Stimulated activated CD4-positive, alpha-beta T cell treated with anti-CD3 and anti-CD28 coated beads, TNF-alpha, amount 100 ng/mL, for 1 hour (primary cell): Measurements from ENCODE around the gene ZFAND6.
"Not testable (repeated sequence)": the region's sequence is repeated elsewhere in the genome, so short reads cannot be mapped to it uniquely, and the experiment has no call there.

Experiments used
- DNase-seq, 3 donors: peaks; one replicate each; pipeline ENCODE4 v3.0.0-alpha.2; 2020; ENCODE audit warnings: low read depth in 3 of 3, low spot score in 1 of 3

The ZFAND6 gene

DNA sequence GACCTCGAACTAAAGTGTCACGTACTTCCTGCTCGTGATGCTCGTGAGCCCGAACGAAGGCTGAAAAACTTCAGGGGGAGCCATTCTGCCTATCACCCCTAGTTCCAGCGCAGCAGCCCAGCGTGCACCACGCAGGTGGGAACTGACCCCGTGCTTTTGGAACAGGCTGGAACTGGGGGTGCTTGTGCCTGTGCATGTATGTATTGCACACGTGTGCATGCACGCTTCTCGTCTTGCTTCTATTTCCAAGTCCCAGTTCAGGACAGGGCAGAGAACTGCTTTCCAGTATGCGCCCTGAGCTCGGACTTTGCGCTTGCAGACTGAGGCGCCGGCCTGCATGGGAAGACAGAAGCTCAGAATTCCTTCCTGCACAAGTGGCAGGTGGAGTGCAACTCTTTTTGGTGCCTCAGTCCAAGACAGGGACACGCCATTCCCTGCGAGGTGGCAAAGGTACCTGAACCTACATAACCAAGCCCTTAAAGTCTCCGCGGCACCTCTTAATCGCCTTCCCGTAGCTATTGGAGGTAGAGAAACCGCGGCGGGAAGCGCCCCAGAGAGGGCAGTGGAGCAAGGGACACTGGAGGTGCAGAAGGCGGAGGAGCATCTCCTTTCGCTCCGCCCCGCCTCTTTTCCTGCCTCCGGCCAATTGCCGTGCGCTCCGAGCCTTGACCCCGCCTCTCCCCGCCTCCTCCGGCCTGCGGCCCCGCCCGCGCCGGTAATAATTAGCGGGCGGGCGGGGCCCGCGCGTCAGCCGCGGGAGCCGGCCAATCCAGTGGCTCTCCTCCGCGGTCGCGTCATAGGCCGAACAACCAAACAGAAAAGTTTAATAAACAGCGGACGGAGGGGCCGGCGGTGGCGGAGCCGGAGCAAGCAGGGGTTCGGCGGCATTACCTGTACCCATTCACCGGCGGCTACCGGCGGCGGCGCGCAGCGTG is at the start of gene ZFAND6:
ZFAND6 (plus strand) TSS at position 826 of the 935 bp plus-strand sequence. CDS start 60,669 bp downstream, outside the sequence.
- DNase-seq = peak; percentile 79 to 93 (median 87)

GRCh38 chr15:80010131-80010673 is 49.3 kb upstream of the ZFAND6 start:
- no peak for DNase-seq

DNA sequence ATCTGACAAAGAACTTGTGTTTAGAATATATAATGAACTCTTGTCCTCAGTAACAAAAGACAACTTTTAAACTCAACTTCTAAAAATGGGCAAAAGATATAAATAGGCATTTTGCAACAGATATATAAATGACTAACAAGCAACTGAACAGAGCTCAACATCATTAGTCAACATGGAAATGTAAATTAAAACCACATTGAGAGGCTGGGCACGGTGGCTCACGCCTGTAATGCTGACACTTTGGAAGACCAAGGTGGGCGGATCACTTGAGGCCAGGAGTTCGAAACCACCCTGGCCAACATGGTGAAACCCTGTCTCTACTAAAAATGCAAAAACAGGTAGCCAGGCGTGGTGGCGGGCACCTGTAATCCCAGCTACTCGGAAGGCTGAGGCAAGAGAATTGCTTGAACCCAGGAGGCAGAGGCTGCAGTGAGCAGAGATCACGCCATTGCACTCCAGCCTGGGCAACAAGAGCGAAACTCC is 48.4 kb upstream of the ZFAND6 start:
- not testable (repeated sequence) for DNase-seq

DNA sequence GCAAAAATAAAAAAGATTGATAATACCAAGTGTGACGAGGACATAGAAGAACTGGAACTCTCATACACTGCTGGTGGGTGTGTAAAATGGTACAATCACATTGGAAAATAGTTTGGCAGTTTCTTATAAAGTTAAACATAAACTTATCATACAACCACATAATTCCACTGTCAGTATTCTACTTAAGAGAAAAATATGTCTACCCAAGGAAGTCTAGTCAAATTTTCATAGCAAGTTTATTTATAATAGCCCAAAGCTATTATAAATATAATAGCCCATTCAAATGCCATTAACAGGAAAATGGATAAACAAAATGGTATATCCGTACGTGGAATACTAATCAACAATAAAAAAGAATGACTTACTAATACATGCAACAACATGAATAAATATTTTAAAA is 47.9 kb upstream of the ZFAND6 start:
- DNase-seq = no peak

DNA sequence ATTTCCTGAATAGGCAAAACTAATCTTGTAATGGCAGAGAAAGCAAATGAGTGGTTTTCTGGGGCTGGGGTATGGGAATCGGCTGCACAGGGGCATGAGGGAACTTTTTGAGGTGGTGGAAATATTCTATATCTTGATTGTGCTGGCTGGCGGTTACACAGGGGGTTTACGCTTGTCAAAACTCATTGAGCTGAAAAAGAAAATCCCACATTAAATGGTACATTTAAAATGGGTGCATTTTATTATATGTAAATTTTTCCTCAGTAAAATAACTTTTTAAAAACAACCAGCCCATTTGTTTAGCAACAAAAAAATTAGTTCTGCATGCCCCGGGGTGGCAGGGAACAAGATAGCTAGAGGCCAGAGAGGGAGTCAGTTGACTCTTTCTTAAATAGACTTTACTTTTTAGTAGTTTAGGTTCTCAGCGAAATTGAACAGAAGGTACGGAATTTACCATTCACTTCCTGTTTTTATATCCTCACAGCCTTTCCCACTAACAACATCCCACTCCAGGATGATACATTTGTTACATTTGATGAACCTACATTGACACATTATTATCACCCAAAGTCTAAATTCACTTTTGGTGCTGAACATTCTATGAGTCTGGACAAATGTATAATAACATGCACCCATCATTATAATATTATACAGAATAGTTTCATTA is 47.3 kb upstream of the ZFAND6 start:
- no peak for DNase-seq

GRCh38 chr15:80014186-80014585 is 45.3 kb upstream of the ZFAND6 start:
- DNase-seq = not testable (repeated sequence)

DNA sequence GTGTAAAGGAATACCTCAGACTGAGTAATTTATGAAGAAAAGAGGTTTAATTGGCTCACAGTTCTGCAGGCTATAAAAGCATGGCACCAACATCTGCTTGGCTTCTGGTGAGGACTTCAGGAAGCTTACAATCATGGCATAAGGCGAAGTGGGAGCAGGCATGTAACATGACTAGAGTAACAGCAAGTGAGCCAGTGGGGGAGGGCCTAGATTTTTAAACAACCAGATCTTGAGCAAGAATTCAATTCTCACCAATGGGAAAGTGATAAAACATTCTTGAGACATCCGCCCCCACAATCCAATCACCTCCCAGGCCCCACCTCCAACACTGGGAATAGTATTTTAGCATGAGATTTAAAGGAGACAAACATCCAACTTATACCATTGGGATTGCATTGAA is 44.3 kb upstream of the ZFAND6 start:
- DNase-seq = no peak

GRCh38 chr15:80016506-80016905 is 43.0 kb upstream of the ZFAND6 start:
- not testable (repeated sequence) for DNase-seq

GRCh38 chr15:80017139-80017538 is 42.3 kb upstream of the ZFAND6 start:
- DNase-seq = not testable (repeated sequence)

DNA sequence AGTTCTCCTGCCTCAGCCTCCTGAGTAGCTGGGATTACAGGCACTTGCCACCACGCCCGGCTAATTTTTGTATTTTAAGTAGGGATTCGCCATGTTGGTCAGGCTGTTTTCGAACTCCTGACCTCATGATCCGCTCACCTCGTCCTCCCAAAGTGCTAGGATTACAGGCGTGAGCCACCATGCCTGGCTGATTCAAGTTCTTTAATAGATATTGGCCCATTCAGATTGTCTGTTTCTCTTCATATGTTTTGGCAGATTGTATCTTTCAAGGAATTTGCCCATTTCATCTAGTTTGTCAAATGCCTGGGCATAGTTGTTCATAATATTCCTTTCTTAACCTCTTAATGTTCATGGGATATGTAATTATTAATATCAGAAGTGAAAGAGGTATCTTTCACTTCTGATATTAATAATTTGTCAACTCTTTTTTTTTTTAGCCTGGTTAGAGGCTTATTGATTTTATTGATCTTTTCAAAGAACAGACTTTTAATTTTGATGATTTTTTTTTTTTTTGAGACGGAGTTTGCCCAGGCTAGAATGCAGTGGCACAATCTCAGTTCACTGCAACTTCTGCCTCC is 40.2 kb upstream of the ZFAND6 start:
- no peak for DNase-seq

DNA sequence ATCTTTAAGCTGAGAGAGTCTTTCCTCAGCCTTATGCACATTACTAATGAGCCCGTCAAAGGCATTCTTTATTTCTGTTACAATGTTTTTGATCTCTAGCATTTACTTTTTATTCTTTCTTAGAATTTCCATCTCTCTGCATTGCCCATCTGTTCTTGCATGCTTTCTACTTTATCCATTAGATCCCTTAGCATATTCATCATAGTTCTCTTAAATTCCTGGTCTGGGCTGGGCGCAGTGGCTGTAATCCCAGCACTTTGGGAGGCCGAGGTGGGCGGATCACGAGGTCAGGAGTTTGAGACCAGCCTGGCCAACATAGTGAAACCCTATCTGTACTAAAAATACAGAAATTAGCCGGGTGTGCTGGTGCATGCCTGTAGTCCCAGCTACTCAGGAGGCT is 39.3 kb upstream of the ZFAND6 start:
- not testable (repeated sequence) for DNase-seq

- DNase-seq = no peak
Measured at GRCh38 chr15:80020731-80021130, 38.7 kb upstream of the ZFAND6 start.

DNA sequence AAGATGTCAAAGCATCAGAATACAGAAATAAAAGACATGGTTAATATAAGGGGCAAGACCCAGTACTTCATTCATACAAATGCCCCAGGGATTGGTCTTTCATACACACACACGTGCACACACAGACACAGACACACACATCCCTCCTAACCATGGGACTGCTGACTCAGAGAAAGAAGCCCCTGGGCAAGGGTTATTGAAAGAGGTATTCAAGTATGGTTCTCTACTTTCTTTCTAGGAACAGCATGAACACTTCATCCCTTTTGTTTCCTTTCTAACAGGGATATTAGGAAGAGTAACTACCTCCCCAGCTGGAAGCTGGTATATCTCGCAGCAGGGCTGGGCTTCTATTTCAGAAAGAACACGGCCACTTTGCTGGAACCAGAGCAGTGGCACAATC is 33.2 kb upstream of the ZFAND6 start:
- no peak for DNase-seq

DNA sequence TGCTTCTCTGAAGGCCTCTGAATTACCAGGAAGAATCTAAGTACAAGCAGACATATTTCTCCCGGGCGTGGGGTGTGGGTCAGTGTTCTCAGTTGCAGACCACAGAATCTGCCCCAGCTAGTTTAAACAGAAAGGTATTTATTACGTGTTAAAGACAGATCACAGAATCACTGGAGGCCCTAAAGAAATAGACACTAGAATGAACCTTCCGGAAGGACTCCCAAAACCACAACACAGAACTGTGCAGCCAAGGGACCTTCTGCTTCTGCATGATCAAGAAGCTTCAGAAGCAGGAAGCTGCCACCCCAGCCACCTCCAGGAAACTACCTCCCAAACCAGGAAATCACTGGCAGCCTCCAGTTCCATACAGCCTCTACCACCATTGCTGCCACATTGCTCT is 32.7 kb upstream of the ZFAND6 start:
- DNase-seq = no peak

DNA sequence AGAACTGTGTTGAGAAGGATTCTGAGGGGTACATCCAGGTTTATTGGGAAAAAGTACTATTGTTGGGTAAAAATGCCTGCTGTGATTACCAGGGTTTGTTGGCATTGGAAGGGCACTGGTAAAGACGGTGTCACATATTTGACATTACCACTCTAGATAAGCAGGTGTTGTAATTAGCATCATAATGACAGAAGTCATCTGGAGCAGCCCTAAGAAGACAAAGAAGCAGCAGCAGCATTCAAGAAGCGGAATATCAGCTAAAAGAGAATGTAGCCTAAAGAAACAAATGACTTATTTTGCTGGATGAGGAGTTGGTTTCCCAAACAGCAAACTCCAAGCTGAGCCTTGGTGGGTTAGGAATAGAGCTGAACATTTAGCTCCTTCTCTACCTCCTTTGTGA is 30.5 kb upstream of the ZFAND6 start:
- no peak for DNase-seq

GRCh38 chr15:80031841-80032240 is 27.6 kb upstream of the ZFAND6 start:
- no peak for DNase-seq

DNA sequence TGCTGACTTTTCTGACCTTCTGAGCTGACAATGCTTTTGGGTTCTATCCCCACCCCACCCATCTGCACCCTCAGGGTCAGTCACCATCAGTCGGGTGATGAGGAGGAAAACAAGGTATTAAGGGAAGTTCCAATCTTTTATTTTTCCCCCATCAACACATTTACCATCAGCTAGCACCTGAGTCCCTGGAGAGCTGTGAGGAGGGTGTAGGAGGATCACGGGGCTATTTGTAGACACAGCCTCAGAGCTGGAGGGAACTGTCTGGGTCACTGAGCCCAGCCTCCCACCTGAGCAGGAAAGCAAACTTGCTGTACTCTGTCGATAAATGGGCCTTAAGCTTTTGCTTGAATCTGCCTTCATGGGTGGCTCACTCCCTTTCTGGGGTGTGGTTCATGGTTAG is 24.8 kb upstream of the ZFAND6 start:
- no peak for DNase-seq

GRCh38 chr15:80036071-80036470 is 23.4 kb upstream of the ZFAND6 start:
- DNase-seq = no peak

DNA sequence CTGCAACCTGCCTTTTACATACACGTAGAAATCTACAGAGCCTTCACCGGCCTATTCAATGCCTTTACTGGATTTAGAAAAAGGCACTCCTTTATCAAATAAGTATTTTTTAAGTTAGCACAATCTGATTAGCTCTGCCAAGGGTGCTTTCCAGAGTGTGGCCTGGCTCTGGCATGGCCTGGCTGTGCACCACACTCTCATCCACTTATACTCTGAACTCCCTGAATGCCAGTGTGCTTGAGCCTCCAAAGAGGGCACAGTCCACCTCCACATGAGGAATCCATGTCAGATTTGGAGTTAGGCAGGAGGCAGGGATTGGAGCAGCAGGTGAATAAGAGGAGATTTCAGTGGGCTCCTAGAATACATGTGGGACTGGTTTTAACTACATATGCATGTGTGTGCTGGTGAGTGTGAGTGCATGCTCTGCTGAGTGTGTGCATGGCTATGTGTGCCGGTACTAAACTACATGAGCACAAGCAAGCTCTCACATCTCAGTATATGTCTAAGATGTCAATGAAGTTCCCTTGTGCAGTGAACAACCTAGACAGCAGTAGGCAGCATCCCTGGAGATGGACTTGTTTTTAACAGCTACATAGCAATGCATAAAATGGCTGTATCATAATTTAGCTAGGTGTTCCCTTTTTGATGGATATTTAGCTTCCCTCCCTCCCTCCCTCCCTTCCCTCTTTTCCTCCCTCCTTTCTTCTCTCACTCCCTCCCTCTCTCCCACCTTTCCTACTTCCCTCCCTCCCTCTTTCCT is 17.8 kb upstream of the ZFAND6 start:
- DNase-seq = no peak

DNA sequence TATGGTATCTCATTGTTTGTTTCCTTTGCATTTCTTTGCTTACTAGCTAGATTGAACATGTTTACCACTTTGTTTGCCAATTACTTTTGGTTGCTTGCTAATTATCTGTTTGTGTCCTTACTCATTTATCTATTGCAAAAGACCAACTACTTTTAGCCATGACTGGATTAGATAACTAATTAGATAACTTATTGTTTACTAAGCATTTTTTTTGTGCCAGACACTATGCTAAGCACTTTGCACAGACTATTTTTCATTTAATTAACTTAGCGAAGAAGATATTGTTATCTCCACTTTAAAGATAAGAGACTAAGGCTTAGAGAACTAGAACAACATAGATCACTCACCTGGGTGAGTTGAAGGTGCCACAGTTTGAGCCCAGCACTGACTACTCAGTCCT is 16.9 kb upstream of the ZFAND6 start:
- no peak for DNase-seq

GRCh38 chr15:80045219-80045618 is 14.3 kb upstream of the ZFAND6 start:
- DNase-seq = not testable (repeated sequence)
